Stimulated activated CD4-positive, alpha-beta T cell treated with anti-CD3 and anti-CD28 coated beads, Interleukin-1b, Interleukin-23, amount 100 ng/mL, for 1 hour (primary cell): ENCODE measurements around the gene PRSS22.

Experiments used
- DNase-seq, 2 donors: peaks; one replicate each; pipeline ENCODE4 v3.0.0-alpha.2; 2020; ENCODE audit warnings: low read depth in 2 of 2

The PRSS22 gene

GRCh38 chr16:2816751-2817339 is 41.1 kb downstream of the PRSS22 start, which contains the start of gene PRSS21:
Gene PRSS21 (plus strand): TSS chr16:2817237. CDS start chr16:2817269, 32 bp downstream.
- no peak for DNase-seq

DNA sequence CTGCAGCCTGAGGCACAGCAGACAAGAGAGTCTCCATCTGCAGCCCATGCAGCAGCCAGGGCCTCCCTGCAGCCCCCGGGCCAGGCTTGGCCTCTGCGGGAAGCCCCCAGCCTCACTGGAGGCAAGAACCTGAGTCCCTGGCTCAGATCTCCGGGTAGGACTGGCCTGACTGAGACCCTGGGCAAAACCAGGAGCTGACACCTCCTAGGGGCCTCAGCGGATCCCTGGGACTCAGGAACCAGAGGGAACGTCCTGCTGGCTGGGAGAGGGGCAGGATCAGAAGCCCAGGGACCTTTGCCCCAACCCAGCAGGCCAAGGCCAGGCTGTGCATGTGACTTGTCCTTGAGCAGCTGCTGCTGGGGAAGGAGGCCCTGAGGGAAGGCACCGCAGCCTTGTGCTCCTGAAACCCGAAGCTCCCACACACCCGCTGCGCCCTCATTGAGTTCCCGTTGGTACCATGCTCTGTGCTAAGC is 42.6 kb downstream of the PRSS22 start:
- no peak for DNase-seq

- DNase-seq = no peak
Measured at GRCh38 chr16:2814551-2815298, 43.2 kb downstream of the PRSS22 start.

DNA sequence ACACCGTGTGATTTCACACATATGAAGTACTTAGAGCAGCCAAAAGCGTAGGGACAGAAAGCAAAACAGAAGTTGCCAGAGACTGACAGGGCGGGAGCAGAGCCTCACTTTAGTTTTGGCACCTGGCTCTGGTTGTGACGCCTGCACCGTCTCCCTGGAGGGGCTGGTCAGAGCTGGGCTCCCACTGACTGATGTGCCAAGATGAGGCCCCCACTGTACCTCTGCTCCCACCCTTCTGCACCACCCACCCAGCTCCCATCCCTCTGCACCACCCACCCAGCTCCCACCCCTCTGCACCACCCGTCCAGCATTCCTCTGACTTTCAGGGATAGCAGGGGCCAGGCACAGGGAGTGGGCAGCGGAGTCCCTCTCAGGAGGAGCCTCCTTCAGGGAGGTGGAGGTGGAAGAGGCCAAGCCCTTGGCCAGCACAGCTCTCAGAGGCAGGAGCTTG is 44.2 kb downstream of the PRSS22 start:
- no peak for DNase-seq

GRCh38 chr16:2811703-2812471 is 46.1 kb downstream of the PRSS22 start:
- DNase-seq = no peak

DNA sequence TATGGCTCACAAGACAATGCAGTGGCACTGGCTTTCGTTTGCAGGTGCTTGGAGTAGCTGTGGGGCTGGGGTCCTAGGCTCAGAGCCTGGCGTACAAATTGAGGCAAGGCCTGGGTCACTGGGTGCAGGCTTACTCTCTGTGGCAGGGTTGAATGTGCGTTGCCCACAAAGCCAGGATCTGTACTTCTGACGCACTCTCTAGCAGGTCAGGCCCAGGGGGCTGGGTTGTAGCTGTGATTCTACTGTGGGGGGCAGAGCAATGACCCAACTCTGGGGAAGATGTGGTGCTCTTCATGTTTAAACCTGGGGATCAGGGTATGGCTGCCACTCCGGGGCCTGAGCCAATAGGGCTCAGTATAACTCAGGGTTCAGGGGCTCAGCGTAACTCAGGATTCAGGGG is 47.3 kb downstream of the PRSS22 start:
- DNase-seq = no peak

GRCh38 chr16:2809149-2809760 is 48.7 kb downstream of the PRSS22 start:
- DNase-seq = no peak

DNA sequence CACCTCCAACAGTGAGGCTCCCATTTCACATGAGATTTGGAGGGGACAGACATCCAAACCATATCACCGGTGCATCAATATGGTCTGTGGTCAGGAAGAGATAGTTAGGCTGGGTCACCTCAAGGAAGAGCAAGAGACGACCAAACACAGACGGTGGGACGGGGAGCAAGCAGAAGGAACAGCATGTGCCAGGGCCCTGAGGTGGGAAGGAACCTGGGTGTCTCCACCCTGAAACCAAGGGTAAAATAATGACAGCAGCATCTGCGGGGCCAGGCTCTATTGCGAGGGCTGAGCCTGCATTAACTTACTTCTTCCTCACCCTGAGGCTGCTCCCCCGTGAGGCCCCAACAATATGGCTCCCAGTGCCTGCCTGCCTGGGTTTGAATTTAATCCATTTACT is 49.8 kb downstream of the PRSS22 start:
- DNase-seq = no peak

DNA sequence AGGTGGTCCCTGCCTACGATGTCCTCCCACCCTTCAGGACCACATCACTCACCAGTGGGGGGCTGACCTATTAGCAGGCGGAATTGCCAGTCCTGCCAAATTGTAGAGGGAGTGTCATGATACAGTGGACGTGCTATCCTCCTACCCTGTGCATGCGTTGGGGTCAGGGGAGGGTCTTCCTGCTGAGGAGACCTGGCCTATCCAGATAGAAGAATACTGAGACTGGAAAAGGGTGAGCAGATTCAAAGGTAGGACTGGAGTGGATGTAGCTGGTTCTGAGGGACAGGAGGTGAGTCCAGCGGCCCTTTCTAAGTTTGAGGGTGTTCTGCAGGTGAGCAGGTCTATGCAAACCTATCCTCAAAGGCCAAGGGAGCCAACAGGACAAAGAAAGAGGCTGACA is 51.7 kb downstream of the PRSS22 start:
- no peak for DNase-seq

- DNase-seq = no peak
Measured at GRCh38 chr16:2804728-2805127, 53.2 kb downstream of the PRSS22 start.

DNA sequence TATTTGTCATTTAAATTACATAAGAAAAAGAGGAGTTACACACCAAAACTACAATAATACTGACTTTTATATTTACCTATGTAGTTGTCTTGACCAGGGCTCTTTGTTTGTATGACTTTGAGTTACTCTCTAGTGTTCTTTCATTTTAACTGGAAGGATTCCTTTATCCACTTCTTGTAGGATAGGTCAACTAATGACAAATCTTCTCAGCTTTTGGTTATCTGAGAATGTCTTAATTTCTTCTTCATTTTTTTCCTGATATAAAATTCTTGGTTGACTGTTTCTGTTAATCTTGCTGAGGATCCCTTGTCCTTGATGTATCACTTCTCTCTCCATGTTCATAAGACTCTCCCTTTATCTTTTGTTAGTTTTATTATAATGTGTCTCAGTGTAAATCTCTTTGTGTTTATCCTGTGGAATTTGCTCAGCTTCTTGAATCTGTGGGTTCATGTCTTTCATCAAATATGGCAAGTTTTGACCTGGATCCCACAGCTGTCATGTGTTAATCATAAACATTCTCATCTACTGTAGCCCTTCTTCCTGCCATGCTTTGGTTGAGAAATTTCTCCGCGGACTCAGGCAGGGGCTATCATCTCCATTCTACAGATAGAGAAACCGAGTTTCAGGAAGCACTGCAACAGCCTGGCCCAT is 54.3 kb downstream of the PRSS22 start:
- no peak for DNase-seq
